ENCODE measurements around the gene MTRR.
A peak's percentile ranks its signal among the peaks of the same experiment; 100 is the strongest.

MTRR gene

DNA sequence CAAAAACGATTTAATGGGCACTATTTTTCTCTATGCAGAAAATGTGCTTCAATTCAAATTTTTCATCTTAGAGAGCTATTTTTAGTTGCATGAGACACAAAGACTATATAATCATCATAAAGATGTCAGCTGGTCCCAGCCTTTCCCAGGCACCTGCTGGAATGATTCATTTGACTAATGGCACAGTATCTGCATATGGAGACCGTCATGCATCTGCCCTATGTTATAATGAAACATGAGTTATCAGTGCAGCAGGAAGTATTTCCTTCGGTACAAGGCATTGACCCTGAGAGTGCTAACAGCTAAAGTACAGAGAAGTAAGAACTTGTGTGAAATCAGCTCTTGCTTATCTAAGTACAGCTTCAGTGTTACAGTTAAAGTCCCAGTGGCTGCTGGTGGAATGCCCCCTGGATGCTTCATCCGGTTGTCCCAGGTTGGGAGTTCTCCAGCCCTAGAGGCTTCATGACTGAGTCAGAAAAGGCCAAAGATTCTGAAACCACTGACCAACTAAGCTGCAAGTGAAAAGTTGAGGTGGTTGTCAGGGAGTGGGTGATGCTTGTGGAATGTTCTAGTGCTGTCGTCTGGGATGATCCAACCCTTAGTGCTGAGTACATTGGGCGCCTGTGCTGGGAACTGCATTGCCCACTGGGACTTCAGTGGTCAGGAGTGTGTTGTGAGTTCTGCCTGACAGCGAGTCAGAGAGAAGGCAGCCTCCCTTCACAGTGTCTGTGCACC lies 57.2 kb downstream of the MTRR start:
- H3K9me3 Mint-ChIP-seq = no peaks in the 10 kb centered on the region
- peaks cover 6 to 11% of the 10 kb centered on the region in 2 donors for H3K4me1 Mint-ChIP-seq
- no peak overlapping the region for H3K27ac Mint-ChIP-seq
- ATAC-seq (replicated peaks) = no peak
- H3K4me3 Mint-ChIP-seq = no peak overlapping the region
- H3K36me3 Mint-ChIP-seq = no peaks in the 10 kb centered on the region
- no peak for DNase-seq
- H3K27me3 Mint-ChIP-seq = peaks cover 11 to 19% of the 10 kb centered on the region in 2 donors

DNA sequence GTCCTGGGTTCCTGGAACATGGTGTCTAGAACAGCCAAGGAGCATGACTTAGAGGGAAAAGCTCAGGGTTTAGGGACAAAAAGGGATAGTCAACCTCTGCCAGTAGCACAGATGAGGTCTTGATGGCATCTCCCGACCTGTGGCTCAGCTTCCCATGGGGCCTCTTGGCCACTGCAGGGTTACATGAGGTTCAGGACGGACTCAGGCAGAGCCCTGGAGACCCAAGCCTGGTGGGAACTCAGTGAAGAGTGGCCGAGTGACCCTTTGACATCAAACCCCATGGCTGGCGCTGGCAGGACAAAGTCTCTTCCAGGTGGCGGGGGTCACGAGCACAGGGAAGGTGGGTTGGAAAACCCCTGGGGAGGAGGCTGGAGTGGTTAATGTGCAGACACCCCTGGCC lies 57.8 kb downstream of the MTRR start:
- ATAC-seq (replicated peaks) (no peak), DNase-seq (no peak)
- H3K27ac Mint-ChIP-seq = no peak overlapping the region
- H3K4me3 Mint-ChIP-seq = no peak overlapping the region
- no peaks in the 10 kb centered on the region for H3K36me3 Mint-ChIP-seq
- H3K4me1 Mint-ChIP-seq = peaks cover 6 to 11% of the 10 kb centered on the region in 2 donors
- peaks cover 11 to 23% of the 10 kb centered on the region in 2 donors for H3K27me3 Mint-ChIP-seq
- H3K9me3 Mint-ChIP-seq = no peaks in the 10 kb centered on the region

DNA sequence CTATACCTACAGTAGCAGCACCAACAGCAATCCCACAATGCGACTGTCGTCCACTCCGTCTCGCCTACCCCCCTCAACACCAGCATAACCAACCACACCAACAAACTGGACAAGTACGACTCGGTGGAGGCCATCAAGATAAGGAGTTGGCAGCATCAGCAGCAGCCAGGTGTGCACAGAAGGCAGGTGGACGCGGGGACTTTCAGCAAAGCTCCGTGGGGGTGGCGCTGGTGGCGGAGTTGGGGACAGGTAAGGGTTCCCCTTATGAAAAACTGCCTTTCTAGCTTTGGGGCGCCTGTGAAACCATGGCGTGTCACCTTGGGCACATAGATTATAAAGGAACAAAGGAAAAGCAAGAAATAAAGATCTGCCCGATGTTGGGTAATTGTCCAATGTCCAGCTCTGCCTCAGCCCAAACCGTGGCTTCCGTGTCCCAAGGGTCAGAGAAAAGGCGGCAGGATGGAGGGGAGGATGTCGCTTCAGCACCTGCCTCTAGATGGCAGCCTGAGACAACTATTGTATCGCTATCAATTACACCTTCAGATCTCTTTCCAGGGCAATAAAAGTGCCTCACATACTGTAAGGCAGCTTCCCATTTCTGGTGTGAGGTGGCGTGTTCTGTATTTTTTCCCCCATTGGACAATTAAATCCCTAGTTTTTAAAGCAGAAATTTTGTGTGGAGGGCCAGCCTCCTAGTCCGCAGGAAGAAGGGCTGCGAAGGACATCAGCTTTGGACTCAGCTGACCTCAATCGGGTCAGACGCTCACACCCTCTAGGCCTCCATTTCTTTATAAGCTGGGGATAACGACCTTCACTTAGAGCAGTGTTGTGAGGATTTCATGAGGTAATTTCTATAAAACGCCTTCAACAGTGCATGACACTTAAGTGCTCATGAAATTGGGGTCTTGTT lies 58.8 kb downstream of the MTRR start:
- Mint-ChIP-seq H3K27me3 (peaks cover 11 to 20% of the 10 kb centered on the region in 2 donors), H3K36me3 (no peaks in the 10 kb centered on the region), H3K4me3 (no peak overlapping the region), H3K27ac (no peak overlapping the region), H3K9me3 (no peaks in the 10 kb centered on the region), H3K4me1 (peaks cover 6 to 11% of the 10 kb centered on the region in 2 donors)
- peak; percentile 21 for DNase-seq
- ATAC-seq (replicated peaks) = peak; percentile 85 to 92

DNA sequence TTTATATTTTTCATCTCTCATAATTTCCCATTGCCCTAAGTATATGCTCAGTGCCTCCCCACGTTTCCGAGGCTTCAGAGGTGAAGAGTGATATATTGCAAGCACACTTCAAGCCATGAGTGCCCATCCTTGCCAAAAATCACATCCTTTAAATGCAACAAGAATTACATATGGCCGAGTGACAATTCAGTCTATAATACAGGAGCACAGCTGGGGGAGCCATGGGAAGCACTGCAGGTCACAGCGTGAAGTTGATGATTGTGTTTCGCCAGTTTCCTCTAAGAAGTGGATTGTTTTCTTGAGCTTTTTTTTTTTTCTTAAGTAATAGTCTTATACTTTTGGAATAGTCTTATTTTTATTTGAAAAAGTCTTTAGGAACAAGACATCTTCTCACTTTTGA lies 61.1 kb downstream of the MTRR start:
- DNase-seq = no peak
- no peak overlapping the region for H3K27ac Mint-ChIP-seq
- peaks cover 6 to 11% of the 10 kb centered on the region in 2 donors for H3K4me1 Mint-ChIP-seq
- ATAC-seq (replicated peaks) = no peak
- no peaks in the 10 kb centered on the region for H3K36me3 Mint-ChIP-seq
- peaks cover 14 to 28% of the 10 kb centered on the region in 2 donors for H3K27me3 Mint-ChIP-seq
- no peaks in the 10 kb centered on the region for H3K9me3 Mint-ChIP-seq
- no peak overlapping the region for H3K4me3 Mint-ChIP-seq

DNA sequence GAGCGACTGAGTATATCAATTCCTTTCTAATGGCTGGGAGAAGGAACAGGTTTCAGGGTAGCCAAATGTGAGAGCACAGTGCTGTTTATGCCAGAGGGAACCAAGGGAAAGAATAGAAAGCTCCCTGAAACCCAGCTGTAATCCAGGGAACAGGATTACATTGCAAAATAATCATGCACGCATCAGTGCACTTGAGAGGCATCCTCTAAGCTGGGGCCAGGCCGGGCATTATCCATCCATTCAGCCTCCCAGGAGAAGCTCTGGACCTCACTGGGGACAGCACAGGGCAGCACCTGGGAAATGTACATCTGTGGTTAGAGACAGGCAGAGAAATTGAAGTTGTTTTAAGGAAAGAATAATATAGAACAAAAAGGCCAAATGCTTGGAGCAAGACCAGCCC lies 72.7 kb downstream of the MTRR start:
- peaks cover 0 to 3% of the 10 kb centered on the region in 2 donors for H3K4me1 Mint-ChIP-seq
- peaks cover 0 to 2% of the 10 kb centered on the region in 2 donors for H3K36me3 Mint-ChIP-seq
- no peak for DNase-seq
- H3K9me3 Mint-ChIP-seq = peaks cover 3 to 5% of the 10 kb centered on the region in 2 donors
- no peak for ATAC-seq (replicated peaks)
- H3K27me3 Mint-ChIP-seq = peaks cover 5 to 10% of the 10 kb centered on the region in 2 donors
- H3K4me3 Mint-ChIP-seq = no peak overlapping the region
- H3K27ac Mint-ChIP-seq = no peak overlapping the region

DNA sequence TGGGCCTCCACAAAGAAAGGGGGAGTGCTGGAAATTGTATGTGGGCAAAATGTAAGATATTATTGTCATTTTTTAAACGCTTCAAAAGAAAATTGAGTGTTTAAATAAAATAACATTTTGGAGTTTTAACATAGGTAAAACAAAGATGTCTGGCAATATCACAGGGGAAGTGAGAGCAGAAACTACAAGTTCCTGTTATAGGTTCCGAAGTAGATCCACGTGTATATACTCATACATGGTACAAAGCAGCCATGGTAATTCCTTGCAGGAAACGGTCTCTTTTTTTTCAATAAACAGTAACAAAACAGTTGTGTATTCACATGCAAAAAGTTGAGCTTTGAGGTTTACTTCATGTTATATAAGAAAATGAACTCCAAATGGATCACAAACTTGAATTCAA lies 78.4 kb downstream of the MTRR start:
- Mint-ChIP-seq H3K4me3 (no peak overlapping the region), H3K36me3 (peaks cover 0 to 3% of the 10 kb centered on the region in 2 donors), H3K9me3 (peaks cover 6 to 9% of the 10 kb centered on the region in 2 donors), H3K27me3 (peaks cover 0 to 10% of the 10 kb centered on the region in 2 donors), H3K4me1 (no peaks in the 10 kb centered on the region), H3K27ac (no peak overlapping the region)
- ATAC-seq (replicated peaks) (no peak), DNase-seq (no peak)

Data from stimulated activated naive B cell treated with anti-CD40 and anti-IgM and Interleukin-4, amounts not matched to agents 10 μg/mL and 1 μg/mL and 100 μg/mL, for 72 hours (primary cell).